Measurements from ENCODE around the gene CARNS1. TPM values are rescaled to one million over a fixed set of nuclear protein-coding genes. Genes with fewer than 3 reads are reported as not detected.
A peak's percentile ranks its signal among the peaks of the same experiment; 100 is the strongest.

Gene CARNS1
- total RNA-seq, 1 experiment from 2014 or later, result 1.1 TPM

DNA sequence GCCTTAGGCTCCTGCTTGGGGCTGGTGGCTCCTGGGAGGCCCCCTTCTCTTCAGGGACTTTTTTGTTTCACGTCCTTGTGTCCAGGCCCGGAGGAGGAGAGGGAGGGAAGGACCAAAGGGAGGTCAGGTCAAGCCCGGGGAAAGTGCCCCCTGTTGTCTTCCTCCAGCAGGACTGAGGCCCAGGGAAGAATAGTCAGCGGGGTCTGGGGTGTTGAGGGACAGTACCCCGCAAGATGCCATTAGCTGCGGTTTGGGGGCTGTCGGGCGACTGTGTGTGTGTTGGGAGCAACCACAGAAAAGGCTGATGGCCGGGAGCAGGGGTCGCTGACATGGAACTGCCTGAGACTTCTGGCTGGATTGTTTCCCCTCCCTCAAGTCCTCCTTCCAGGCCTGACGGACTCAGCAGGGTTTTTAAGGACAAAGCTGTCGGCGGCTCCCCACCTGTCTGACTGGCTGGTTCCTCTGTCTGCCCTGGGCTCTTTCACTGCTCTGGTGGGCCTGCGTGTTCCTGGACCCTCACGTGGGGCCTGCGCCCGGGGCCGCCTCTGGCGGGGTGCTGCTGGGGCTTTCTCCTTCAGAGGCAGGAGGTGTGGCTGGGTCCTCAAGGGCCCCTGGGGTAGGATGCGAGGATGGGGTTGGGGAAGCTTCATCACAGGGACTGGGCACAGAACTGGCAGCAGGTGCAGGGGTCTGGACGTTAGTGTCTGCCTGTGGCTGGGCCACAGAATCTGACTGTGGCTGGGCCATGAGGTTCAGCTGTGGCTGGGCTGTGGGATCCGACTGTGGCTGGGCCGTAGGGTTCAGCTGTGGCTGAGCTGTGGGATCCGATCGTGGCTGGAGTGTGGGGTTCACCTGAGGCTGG lies 35.5 kb downstream of the CARNS1 start:
- no peak overlapping the region for H2AK5ac ChIP-seq (ENCODE audit: insufficient read length, low read length)
- peak overlapping the region in 1 of 3 experiments; percentile 68; a peak in 2 of 7 replicates for H3K27ac Mint-ChIP-seq
- no peak overlapping the region for H3K23ac ChIP-seq (ENCODE audit: insufficient read length, low read depth, low read length)

More for the DNA sequence above, 35.5 kb downstream of the CARNS1 start:
- Histone ChIP-seq H3K18ac (ENCODE audit: insufficient read length, low read depth, low read length) (no peak overlapping the region), H2BK120ac (ENCODE audit: low read depth, low read length, poor library complexity, severe bottlenecking) (no peak overlapping the region), H2BK15ac (ENCODE audit: low read depth, low read length) (no peak overlapping the region; the same call in 1 of the 2 replicates), H2BK20ac (ENCODE audit: low read depth, low read length, poor library complexity, severe bottlenecking) (no peak overlapping the region), H2BK12ac (ENCODE audit: insufficient read length, low read depth, low read length) (no peak overlapping the region), H3K56ac (ENCODE audit: insufficient read length, low read depth, low read length) (no peak overlapping the region), H3K4ac (ENCODE audit: low read depth, low read length) (no peak overlapping the region), H4K20me1 (ENCODE audit: control insufficient read depth, insufficient read depth, insufficient read length) (no peaks in the 10 kb centered on the region), H2AFZ (ENCODE audit: low read length) (no peak overlapping the region), H3K4me2 (ENCODE audit: insufficient read depth, insufficient read length, low read length) (no peak overlapping the region), H3K27me3 (ENCODE audit: insufficient read depth, low read length) (no peaks in the 10 kb centered on the region), H3K14ac (ENCODE audit: insufficient read depth, low read length) (no peak overlapping the region; the same call in 1 of the 2 replicates), H3K79me1 (ENCODE audit: insufficient read depth, low read depth, low read length, poor library complexity, severe bottlenecking) (no peaks in the 10 kb centered on the region), H3K23me2 (ENCODE audit: insufficient read length, low read depth, low read length, poor library complexity, severe bottlenecking) (peaks cover 3% of the 10 kb centered on the region), H3K9me3 (ENCODE audit: control insufficient read depth, low read depth, low read length) (no peaks in the 10 kb centered on the region), H3K79me2 (ENCODE audit: insufficient read depth, low read length) (no peaks in the 10 kb centered on the region), H2BK5ac (ENCODE audit: insufficient read length, low read length) (no peak overlapping the region), H3K9ac (ENCODE audit: extremely low read depth, insufficient read length, low read length) (no peak overlapping the region), H4K8ac (replicated peaks; ENCODE audit: insufficient read length, low read depth, low read length) (no peak overlapping the region), H4K5ac (ENCODE audit: insufficient read length, low read depth, low read length) (no peak overlapping the region), H3K4me1 (ENCODE audit: insufficient read depth, low read length) (no peaks in the 10 kb centered on the region), H3T11ph (ENCODE audit: low read length) (no peak overlapping the region), H4K91ac (ENCODE audit: insufficient read length, low read depth, low read length) (peak overlapping the region; percentile 63), H3K27ac (ENCODE audit: insufficient read length, low read depth, low read length) (no peak overlapping the region)
- WGBS (ENCODE audit: extremely low coverage, insufficient read length, low lambda C conversion rate), result no CpG with 5 or more reads among the region's 25 CpGs
- TF ChIP-seq, protein P1, sequence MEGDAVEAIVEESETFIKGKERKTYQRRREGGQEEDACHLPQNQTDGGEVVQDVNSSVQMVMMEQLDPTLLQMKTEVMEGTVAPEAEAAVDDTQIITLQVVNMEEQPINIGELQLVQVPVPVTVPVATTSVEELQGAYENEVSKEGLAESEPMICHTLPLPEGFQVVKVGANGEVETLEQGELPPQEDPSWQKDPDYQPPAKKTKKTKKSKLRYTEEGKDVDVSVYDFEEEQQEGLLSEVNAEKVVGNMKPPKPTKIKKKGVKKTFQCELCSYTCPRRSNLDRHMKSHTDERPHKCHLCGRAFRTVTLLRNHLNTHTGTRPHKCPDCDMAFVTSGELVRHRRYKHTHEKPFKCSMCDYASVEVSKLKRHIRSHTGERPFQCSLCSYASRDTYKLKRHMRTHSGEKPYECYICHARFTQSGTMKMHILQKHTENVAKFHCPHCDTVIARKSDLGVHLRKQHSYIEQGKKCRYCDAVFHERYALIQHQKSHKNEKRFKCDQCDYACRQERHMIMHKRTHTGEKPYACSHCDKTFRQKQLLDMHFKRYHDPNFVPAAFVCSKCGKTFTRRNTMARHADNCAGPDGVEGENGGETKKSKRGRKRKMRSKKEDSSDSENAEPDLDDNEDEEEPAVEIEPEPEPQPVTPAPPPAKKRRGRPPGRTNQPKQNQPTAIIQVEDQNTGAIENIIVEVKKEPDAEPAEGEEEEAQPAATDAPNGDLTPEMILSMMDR (conservative IDR thresholded peaks at IDR 0.05), result no peak
- H3K9me3 Mint-ChIP-seq, result no peaks in the 10 kb centered on the region; a peak in 1 of 5 replicates
- no peaks in the 10 kb centered on the region; a peak in 1 of 7 replicates for H3K36me3 Mint-ChIP-seq (ENCODE audit: insufficient read depth in 1 of 3, low read depth in 3 of 3)
- no peak for DNase-seq
- H3K27me3 Mint-ChIP-seq (ENCODE audit: low read depth), result peaks cover 13% of the 10 kb centered on the region
- 0 out of 4 replicates have a peak, but pooled peaks cover 2 to 4% of the 10 kb centered on the region in 2 experiments for H3K4me1 Mint-ChIP-seq
- H3K4me3 Mint-ChIP-seq, result peak overlapping the region in 1 of 2 experiments; percentile 45; a peak in 1 of 5 replicates
